Stimulated activated CD8-positive, alpha-beta memory T cell treated with anti-CD3 and anti-CD28 coated beads, Interleukin-4, amount 100 ng/mL, for 4 hours (primary cell): ENCODE results near the gene KRT7.
"Not testable (repeated sequence)": the region's sequence is repeated elsewhere in the genome, so short reads cannot be mapped to it uniquely, and the experiment has no call there.

Experiments used
- DNase-seq, 2 donors: peaks; one replicate each; pipeline ENCODE4 v3.0.0-alpha.2; 2020; ENCODE audit warnings: low read depth in 2 of 2, low spot score in 1 of 2

KRT7 gene

GRCh38 chr12:52254965-52255751, 22.1 kb downstream of the KRT7 start:
- no peak for DNase-seq

GRCh38 chr12:52255926-52256583, 23.0 kb downstream of the KRT7 start:
- no peak for DNase-seq

DNA sequence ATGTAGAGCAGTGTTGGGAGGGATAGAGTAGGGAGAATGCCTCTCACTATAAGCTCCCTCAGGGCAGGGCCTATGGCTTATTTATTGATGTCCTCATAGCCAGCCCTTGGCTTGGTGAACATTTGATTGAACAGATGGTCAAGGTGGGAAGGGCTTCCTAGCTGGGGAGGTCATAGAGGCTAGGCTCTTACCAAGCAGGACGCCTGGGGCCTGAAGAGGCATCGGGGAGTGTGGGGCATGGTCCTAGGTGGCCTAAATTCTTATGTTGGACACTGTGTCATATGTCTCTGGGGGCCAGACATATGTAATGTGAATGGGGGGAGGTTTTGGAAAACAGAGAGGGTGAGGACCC, 23.5 kb downstream of the KRT7 start:
- DNase-seq, result no peak

DNA sequence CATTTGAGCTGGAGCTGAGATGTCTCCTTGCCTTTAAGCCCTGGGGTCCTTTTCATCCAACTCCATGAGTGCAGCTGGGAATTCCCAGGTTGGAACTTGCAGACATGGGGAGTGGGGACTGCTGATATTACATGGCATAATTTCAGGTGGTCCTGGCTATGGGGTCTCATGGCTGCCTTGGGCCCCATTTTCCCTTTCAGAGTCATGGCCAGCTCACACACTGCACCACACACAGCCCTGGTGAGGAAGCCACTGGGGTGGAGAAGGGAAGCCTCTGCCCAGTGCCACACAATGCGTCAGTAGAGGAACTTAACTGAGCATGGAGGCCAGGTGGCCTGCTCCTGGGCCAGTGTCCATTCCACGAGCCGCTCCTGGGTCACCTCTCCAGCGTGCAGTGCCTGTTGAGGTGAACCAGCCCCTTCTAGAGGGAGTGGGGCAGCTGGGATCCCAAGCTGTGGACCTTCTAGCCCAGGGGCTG, 24.1 kb downstream of the KRT7 start:
- no peak for DNase-seq

GRCh38 chr12:52257922-52258321, 24.9 kb downstream of the KRT7 start:
- not testable (repeated sequence) for DNase-seq

GRCh38 chr12:52258335-52258901, 25.4 kb downstream of the KRT7 start:
- DNase-seq, result no peak

DNA sequence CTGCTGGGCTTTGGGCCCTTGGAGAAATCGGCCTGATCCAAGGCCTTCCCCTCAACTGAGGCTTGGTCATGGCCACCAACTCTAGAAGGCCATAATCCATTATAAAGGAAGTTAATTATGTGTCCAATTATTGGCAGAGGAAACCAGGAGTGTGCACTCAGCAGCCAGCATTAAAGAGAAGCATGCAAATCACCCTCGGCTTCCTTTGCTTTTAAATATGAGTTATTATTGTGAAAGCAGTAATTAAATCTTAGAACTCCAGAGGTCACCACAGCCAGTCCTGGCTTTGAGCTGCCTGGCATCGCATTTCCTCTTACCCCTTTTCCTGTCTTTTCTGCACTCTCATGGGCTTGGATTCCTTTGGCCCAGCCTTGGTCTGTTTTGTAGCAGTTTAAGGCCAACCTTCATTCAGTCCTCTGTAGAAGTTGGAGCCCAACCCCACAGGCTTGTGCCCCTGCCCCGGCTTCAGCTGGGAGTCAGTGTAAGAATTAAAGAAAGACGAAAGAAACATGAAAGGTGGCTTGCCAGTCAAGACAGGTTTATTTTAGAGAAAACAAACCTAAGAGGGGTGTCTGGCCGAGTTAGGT, 26.7 kb downstream of the KRT7 start:
- no peak for DNase-seq

- DNase-seq, result no peak
Observed at GRCh38 chr12:52260361-52261207, 27.5 kb downstream of the KRT7 start.

DNA sequence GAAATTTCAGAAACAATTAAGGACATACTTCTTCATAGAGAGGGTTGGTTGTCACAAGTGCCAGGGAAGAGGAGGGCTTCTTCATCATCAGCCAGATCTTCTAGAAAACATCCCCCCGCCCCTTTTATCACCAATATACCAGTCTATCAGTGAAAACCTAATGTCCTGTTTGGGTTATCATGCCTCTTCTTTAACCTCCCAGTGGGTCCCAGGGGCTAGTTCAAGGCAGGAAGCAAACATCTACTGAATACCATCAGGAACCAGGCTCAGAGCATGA, 28.1 kb downstream of the KRT7 start:
- DNase-seq, result no peak

DNA sequence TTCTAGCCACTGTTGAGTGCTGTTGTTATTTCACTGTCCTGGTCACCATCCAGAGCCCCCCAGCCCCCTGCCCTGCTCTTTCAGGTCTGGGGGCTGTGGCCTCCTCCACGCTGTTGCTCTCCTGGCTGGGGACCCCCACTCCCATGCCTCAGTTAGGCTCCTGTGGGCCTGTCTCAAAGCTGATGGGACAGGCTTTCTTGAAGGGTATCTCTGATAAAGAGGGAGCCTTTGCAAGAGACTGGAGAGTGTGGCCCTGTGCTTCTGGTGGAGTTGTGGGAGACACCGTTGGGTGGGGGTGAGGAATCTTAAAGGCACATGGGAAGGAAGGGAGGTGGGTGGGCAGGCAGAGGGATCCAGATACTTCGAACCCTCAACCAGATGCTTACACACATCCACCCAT, 29.2 kb downstream of the KRT7 start:
- DNase-seq, result no peak

GRCh38 chr12:52263761-52264434, 30.9 kb downstream of the KRT7 start:
- no peak for DNase-seq

DNA sequence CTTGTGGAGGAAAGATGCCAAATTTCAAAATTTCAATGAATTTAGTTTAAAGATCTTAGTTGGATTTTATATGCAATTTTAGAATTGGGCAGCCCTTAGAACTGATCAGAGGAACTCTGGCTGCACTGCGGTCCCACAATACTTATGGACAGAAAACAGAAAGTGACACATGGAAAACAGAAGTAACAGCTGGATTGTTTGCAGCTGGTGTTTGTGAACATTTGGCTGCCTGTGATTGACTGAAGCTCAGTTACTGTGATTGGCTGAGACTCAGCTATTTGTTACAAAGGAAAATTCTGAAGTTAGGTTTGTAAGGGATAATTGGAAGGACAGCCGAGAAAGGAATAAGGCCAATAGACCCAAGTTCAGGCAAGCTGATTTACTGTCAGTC, 31.4 kb downstream of the KRT7 start:
- DNase-seq, result no peak

DNA sequence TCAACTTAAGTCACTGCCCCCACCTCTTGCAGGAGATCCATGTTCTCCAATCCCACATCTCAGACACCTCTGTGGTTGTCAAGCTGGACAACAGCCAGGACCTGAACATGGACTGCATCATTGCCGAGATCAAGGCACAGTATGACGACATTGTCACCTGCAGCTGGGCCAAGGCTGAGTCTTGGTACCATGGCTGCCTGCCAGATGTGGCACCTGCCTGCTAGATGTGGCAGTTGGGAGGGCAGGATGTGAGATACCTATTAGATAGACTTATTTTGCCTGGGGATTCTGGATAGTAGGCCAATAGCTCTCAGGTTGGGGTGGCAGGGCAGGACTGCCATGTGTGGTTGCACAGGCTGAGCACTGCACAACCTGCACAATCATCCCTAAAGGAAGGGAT, 33.5 kb downstream of the KRT7 start:
- DNase-seq, result no peak

- DNase-seq, result no peak
Observed at GRCh38 chr12:52267266-52267665, 34.2 kb downstream of the KRT7 start.

- no peak for DNase-seq
Observed at GRCh38 chr12:52267699-52268098, 34.7 kb downstream of the KRT7 start.

DNA sequence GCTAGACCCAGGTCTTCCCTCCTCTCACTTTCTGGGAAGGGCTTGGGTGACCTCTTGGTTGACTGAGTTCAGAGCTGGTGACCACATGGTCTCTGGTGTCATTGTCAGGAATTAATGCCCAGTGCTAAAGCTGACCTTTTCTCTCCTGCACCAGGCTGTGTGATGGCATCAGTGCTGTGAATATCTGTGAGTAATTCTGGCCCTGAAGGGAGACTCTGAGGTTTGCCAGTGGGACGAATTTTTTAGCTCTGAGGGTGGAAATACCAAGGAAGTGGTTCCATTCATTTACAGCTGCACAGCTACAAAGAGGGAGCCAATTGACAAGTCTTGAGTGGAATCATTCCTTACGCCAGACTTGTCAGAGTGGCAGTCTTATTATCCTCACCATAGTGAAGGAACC, 35.2 kb downstream of the KRT7 start:
- no peak for DNase-seq

DNA sequence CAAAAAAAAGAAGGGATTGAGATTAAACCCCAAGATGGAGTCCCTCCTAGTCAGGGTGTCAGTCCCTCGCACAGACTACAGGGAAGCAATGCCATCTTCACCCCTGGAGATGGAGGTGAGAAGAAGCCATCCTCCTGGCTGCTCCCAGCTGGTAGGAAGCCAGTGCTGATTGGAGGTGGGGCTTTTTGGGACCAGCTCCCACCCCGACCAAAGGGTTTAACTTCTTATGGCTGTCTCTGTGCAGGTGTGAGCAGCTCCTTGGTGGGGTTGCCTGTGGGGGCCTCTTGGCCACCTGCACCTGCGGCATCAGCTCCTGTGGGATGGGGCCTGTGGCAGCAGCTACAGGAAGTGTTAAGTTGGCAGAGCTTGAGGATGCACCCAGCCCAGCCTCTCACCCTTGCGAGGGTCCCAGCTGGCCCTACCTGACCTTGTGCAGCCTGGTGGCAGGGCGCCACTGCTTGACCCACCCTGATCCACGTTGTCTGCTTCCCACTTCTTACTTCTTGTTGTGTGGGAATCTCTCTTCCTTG, 37.6 kb downstream of the KRT7 start:
- DNase-seq, result no peak

DNA sequence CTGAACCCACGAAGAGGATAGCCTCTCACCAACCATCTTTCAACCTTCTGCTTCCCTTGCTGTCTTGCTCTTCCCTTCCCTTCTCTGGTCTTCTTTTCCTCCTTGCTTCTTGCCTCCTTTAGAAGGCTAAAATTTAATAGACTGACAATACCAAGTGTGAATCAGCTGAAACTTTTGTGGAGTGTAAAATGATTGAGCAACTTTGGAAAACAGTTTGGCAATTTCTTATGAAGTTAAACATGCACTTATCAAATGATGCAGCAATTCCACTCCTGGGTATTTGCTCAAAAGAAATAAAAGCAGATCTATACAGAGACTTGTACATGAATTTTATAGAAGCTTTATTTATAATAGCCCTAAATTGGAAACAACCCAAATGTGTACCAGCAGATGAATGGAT, 38.1 kb downstream of the KRT7 start:
- DNase-seq, result no peak

GRCh38 chr12:52274521-52275120, 41.6 kb downstream of the KRT7 start, which contains the start of gene KRT86:
Gene KRT86, plus strand, starts transcription at chr12:52274645. Its CDS starts 27,272 bp downstream, at chr12:52301917.
- no peak for DNase-seq

DNA sequence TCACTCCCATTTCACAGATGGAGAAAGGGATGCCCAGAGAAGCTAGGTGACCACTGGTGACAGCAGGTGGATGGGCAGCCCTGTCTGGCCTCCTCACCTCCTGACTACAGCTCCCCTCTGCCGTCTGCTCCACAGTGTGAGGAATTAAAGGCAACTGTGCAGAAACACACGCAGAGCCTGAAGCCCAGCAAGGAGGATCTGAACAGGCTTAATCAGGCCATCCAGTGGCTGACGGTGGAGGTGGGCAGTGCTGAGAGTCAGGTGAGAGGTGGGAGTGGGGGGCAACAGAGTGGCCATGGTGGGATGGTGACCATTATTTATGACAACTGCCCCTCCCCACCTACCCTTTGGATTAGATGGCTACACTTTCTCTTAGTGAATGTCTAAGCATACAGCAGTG, 42.6 kb downstream of the KRT7 start:
- DNase-seq, result no peak
